ENCODE measurements around the gene UIMC1. TPM values are rescaled to one million over a fixed set of nuclear protein-coding genes. Genes with fewer than 3 reads are reported as not detected.
"Not testable (repeated sequence)": the region's sequence is repeated elsewhere in the genome, so short reads cannot be mapped to it uniquely, and the experiment has no call there.

UIMC1 gene
- polyA plus RNA-seq (ENCODE audit: insufficient read length) = 29.0 TPM

DNA sequence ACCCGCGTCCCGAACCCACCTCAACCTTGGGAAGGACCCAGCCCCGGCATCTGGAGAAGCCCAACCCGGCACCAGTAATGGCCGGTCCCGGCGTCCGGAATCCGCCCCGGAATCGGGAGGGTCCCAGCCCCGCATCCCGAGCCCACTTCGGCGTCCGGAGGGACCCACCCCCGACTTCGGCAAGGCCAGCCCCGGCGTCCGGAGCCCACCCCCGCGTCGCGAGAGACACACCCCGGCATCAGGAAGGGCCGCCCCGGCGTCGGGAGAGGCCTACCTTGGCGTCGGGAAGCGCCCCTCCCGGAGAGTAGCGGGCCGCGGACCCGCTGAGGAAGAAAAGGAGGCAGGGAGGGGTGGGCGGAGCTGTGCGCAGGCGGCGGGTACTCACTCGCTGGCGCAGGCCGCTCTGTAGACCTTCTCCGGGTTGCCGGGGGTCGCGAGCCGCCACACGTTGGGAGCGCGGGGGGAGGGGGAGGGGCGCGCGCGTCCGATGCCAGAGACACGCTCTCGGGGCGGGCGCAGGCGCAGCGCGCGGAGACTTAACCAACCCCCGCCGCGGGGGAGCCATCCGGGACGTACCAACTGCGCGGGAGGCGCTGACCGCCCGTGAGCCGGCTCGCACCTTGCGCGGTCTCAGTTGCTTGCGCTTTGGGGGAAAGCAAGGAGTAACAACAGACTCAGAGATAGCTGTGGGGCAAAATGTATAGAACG, at the start of gene UIMC1:
Gene UIMC1 (minus strand): TSS at position 515 of the 708 bp plus-strand sequence. CDS start 24,164 bp downstream, outside the sequence.
- DNase-seq = peak; percentile 92

DNA sequence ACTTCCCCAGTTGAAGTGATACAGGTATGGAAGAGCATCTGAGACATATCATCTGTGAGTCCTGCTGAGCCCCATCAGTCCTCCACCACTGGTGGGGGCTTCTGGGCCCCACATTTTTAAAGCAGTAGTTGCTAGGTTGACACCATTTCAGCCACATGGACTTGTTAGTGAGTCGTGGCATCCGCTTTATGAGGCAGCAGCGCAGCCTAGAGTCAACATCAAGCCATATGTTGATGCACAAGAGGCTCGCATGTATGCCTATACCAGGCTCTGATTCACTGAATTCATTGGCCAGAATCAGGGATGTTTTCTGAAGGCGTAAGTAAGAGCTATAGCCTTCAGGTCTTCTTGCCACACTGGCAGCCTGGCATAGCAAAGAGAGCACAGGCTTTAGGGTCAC, 42.7 kb upstream of the UIMC1 start:
- no peak for DNase-seq

DNA sequence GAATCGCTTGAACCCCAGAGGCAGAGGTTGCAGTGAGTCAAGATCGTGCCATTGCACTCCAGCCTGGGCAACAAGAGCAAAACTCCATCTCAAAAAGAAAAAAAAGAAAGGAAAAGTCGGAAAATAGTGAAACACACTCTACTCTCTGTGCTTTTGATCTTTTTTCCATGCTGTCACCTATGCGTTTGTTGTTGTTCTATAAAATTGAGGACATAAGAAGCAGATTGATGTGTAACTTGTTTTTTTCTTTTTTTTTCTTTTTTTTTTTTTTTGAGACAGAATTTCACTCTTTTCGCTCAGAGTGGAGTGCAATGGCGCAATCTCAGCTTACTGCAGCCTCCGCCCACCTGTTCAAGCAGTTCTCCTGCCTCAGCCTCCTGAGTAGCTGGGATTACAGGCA, 42.0 kb upstream of the UIMC1 start:
- not testable (repeated sequence) for DNase-seq

DNA sequence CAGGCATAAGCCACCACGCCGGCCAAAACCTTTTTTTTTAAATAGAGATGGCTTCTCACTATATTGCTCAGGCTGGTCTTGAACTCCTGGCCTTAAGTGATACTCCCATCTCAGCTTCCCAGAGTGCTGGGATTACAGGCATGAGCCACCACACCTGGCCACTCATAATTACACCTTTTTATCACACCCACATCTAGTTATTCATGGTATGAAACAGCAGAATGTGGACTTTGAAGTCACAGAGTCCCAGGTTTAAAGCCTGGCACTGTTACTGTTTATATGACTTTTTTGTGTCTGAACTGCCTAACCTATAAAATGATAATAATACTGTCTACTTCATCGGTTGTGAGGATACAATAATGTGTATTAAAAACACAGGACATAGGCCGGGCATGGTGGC, 39.1 kb upstream of the UIMC1 start:
- no peak for DNase-seq

DNA sequence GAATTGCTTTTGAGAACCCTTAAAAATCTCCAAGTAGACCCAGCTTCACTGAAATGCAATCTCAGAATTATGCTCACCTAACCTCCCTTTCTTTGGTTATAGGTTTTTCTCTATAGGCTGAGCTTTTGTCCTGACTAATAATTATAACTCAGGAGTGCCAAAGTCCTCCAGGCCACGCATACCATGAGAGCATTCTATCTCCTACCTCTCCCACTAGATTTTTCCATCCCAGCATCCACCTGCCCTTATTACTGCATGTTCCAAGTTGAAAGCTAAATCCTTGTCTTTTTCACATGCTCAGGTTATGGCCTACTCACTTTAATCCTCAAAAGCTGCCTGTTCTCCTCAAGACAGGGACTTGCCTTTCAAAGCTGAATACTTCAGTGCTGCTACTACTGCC, 38.1 kb upstream of the UIMC1 start:
- DNase-seq = no peak

DNA sequence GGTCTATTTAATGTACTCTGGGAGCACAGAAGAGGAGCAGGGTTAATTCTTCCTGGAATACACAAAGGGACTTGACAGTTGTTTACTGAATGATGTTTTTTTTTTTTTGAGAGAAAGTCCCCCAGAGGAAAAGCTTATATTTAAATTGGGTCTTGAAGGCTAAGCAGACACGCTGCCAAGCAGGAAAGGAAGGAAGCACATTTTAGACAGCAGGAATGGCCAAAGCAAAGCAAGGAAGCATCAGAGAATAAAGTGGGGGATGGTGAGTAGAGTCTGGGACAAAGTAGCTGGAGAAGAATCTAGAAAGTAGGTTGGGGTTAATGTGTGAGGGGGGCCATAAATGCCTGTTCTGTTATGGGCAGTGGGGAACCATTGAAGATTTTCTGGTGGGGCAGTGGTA, 37.4 kb upstream of the UIMC1 start:
- no peak for DNase-seq

DNA sequence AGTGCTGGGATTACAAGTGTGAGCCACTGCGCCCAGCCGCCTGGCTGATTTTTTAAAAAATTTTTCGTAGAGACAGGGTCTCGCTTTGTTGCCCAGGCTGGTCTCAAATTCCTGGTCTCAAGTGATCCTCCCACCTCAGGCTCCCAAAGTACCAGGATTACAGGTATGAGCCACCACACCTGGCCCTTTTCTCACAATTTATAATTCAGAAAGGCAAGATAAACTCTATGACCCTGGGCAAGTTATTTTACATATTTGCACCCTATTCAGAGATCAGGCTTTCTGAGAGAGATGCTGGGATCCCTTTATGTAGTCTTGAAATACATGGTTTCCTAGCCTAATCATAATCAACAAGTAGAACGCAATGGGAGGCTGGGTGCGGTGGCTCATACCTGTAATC, 36.5 kb upstream of the UIMC1 start:
- DNase-seq = no peak

DNA sequence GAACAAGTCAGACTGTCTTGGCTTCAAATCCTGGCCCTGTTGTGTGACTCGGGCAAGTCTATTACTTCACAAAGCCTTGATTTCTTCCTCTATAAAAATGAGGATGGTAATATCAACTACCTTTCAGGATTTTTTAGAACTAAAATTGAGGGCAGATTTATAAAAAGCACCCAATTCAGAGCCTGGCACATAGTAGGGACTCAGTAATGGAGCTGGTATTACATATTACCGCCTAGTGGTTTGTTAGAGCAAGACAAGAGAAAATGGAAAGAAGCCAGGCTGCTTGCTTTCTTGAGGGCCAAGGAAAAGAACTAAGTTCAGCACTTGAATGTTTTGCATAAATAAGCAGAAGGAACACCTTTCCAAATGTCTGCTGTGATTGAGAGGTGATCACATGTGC, 35.4 kb upstream of the UIMC1 start:
- DNase-seq = no peak

DNA sequence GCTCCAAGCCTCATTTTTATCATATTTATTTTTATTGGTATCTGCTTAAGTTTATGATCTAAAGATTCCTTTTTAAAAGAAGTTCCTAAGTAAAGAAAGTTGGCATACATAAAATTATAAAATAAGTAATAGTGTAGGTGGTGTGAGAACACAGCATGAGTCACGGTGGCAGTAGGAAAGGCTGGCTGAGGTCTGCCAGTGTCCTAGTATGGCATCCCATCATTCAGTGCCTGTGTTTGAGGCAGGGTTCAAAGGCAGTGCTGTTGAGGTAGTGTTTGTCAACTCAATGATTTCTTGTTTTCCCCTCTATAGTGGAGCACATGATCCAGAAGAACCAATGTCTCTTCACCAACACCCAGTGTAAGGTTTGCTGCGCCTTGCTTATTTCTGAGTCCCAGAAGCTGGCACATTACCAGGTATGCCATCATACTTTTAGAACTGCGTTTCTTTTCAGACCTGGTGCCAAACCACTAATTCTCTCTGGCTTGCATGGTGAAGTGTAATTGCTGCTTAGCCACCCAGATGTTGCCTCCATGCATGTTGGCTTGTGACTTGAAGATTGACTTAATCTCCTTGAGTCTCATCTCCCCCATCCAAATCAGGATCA, 34.3 kb upstream of the UIMC1 start:
- DNase-seq = no peak

DNA sequence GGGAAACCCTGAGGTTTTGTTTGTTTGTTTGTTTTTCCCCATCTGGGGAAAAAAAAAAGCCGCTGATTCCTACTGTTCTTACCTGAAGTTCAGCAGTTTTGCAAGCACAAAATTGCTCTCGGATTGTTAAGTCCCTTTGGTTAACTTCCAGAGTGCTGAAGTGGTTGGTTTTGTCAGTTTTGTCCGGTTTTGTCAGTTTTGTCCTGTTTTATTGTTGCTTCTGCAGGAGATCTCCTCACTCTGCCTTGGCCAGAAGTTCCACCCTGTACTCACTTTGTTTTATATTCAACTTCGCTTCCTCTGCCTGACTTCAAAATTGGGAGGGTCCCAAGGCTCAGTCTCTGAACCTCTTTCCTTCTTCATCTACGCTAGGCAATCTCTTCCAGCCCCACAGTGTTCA, 30.3 kb upstream of the UIMC1 start:
- DNase-seq = no peak

DNA sequence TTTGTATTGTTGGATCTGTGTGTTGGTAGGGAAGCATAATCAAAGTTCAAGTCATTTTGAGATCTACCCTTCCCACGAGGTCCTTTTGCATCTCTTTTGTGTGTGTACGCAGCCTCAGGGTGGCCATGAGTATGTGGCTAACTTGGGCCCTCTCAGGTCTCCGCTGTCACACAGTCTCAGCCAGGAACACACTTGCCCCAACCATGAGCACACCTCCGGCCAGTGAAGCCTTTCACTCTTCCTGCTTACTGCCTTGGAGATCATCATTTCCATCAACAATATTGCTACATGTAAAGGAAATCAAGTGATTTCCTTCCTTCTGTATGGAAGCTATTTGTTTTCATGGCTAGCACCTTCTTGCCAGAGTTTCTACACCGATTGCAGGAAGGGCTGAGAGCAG, 29.9 kb upstream of the UIMC1 start:
- DNase-seq = no peak

DNA sequence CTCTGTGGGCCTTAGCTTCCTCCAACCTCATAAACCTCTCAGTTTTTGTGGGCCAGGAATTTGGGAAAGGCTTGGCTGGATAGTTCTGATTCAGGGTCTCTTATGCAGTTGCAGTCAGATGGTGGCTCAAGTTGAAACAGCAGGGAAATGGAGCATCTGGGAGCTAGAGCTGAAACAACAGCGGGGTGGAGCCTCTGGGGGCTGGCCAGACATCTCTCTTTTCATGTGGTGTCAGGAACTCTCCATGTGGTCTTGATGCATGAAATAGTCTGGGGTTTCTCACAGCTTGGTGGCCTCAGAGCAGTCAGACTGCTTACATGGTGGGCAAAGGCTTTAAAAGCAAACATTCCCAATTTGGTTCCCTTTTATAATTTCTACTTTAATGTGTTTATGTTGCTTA, 29.4 kb upstream of the UIMC1 start:
- DNase-seq = no peak

DNA sequence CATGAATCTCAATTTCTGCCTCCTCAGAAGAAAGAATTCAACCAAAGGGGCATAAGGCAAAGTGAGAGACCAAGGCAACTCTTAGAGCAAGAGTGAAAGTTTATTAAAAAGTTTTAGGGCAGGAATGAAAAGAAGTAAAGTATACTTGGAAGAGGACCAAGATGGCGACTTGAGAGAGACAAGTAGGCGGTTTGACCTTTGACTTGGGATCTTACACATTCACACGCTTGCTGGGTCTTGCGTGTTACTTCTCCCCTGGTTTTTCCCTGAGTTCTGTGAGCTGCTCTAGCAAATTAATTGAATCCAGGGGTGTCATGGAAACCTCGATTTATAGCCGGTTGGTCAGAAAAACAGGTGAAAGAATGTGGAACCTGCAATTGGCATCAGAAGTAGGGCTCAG, 22.9 kb upstream of the UIMC1 start:
- DNase-seq = no peak

DNA sequence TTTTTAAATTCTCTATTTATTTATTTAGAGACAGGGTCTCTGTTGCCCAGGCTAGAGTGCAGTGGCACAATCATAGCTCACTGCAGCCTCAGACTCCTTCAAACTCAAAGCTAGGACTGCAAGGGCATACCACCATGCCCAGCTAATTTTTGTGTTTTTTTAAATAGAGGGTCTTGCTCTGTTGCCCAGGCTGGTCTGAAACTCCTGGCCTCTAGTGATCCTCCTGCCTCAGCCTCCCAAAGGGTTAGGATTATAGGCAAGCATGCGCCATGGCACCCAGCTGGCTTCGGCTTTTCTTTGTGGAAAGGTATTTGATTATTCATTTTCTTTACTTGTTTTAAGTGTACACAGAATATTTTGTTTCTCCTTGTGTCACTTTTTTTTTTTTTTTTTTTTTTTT, 21.1 kb upstream of the UIMC1 start:
- DNase-seq = no peak

DNA sequence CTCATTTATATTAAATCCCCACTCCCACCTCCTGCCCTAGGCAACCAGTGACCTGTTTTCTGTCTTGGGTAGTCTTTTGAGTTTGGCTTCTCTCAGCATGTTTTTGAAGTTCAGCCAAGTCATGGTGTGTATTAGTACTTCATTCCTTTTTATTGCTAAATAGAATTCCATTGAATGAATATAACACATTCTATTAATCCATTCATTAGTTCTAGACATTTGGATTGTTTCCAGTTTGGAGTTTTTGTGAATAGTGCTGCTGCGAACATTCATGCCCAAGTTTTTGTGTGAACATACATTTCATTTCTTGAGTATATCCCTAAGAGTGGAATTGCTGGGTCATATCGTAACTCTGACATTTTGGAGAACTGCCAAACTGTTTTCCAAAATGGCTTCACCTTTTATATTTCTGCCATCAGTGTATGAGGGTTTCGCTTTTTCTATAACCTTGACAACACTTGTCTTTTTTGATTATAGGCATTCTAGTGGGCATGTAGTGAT, 18.6 kb upstream of the UIMC1 start:
- DNase-seq = no peak

DNA sequence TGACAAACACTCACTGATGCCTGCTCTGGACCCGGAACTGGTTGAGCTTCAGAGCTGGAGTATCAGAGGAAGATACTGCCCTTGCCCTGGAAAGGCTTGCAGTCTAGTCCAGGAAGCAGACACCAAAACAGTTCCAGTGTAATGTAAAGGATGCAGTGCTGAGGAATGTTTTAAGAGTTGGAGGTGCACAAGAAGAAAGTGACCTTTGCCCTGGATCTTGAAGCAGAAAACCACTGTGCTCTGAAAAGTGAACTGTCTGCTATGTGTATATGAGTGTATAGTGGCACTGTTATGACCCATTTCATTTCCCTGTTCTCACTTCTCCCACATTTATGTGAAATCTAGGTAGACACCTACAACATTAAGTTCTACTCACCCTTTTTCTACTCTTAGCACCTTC, 18.0 kb upstream of the UIMC1 start:
- DNase-seq = no peak

DNA sequence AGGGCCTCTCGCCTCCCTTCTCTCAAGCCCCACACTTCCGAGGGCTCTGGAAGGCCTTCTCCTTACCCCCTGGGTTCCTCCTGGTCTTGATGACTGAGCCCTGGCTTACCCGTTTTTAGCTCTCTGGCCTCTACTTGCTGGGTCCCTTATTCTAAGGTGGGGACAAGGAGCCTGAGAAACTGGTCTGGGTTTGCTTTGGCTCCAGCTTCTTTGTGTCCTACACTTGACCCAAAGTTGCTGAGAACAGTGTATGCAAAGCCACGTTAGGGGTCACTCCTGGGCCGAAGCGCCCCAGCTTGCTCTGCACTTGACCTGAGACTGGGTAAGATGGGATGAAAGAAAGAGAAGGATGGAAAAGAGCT, 16.7 kb upstream of the UIMC1 start:
- DNase-seq = no peak

DNA sequence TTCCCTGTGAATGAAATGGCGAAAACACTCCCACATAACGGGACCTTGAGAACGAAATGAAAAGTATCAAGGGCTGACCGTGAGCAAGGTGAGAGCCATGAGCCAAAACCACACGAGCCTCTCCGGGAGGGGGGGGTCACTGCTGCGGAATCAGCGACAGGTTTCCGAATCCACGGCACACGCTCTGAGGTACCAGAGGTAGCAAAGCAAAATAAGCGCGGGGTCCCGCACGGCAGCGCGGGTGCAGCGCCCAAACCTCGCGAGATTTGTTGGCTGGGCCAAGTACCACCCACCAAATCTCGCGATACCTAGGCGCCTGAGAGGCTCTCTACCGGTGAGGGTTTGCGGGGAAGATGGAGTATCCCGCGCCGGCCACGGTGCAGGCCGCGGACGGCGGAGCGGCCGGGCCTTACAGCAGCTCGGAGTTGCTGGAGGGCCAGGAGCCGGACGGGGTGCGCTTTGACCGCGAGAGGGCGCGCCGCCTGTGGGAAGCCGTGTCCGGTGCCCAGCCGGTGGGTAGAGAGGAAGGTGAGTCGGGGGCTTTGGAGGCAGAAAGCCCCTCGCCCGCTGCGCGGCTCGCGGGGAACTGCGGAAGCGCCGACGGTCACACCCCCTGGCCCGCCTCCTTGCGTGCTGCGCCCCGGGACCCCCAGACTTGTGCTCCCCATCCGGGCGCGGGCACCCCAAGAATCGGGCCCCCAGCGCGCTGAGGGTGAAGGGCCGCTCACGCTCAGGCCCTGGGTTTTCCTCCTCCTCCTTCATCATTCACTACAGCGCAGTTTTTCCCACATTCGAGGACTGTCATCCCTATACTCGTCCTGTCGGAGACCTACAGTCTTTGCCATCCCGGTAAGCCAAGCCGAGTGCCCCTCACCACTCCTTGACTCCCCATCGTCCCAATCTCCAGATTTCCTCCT, 16.1 kb upstream of the UIMC1 start, which contains the start of gene ZNF346:
Gene ZNF346 (plus strand): TSS at position 311 of the 917 bp plus-strand sequence. CDS start 43 bp downstream, at position 354.
- peak; percentile 96 for DNase-seq

DNA sequence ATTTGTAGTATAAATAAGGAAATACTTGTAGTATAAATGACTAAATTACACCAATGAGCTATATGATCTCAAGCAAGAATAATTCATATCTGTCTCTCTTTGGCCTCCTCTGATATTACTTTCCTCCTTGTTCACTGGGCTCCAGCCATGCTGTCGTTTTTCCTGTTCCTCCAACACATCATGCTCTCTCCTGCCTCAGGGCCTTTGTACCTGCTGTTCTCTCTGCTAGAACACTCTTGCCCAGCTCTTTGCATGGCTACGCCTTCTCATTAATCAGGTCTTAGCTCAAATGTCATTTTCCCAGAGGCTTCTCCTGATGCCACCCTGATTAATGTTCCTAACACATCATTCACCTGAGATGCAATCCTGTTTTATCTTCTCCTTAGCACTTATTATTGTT, 13.5 kb upstream of the UIMC1 start:
- DNase-seq = no peak

DNA sequence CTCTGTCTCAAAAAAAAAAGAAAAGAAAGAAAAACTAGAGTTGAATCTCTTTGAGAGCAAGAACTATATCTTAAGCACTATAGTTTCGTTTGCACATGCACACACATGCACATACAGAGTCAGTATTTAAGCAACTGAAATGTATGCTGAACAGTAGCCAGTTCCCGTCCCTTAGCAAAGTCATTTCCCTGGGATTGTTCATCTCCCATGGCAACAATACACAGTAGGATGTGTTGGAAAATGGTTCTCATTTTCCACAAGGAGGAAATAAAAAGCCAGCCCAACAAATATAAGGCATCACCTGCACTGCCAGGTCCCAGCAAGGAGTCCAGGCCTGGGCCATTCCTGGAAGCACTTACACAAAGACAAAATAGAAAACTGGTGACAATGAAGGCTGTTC, 11.8 kb upstream of the UIMC1 start:
- no peak for DNase-seq

DNA sequence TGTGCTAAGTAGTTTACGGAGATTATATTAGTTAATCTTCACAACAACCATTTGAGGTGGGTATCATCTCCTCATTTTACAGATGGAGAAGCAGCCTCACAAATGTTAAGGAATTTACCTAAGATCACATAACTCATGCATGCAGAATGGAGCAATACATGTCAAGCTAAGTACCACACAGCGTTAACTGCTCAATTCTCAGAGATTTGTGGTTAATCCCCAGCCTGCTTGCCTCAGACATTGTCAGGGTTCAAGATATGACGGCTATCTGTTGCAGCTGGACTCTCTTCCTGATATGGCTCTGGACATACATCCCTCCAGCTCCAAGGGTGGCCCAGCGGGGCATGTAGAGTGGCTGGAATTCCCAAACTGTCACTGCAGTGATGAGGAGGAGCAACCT, 8.6 kb upstream of the UIMC1 start:
- DNase-seq = no peak

DNA sequence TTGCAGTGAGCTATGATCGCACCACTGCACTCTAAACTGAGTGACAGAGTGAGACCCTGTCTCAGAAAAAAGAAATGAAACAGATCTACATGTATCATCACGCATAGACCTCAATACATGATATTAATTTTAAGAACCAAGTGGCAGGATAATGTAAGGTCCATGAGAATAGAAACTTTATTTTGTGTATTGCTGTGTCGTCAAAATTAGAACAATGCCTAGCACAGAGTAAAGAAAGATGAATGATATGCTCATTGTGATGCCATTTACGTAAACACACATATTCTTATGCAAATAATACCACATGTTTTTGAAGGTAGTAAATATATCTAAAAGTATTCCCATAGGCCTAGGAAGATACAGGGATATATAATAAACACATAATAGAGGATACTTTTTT, 3.6 kb upstream of the UIMC1 start:
- DNase-seq = no peak

DNA sequence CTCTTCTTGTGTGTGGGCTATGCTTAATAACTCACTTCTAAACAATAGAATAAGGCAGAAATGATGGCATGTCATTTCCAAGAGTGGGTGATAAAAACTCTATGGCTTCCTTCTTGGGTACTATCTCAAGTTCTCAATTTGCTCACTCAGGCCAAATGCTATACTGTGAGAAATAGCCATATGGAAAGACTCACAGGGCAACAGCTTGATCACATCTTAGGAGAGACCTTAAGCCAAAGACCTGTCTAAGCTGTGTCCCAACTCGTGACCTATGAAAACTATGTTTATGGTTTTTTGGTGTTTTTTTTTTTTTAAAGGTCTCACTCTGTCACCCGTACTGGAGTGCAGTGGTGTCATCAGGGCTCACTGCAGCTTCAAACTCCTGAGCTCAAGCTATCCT, 2.1 kb upstream of the UIMC1 start:
- no peak for DNase-seq
